Measurements from ENCODE around the gene SIK2. TPM values are rescaled to one million over a fixed set of nuclear protein-coding genes. Genes with fewer than 3 reads are reported as not detected.

SIK2 gene
- total and polyA plus RNA-seq, 2 donors (not counting 1 experiment from before 2014, with no cell fraction given): 4.9 to 21.8 TPM

DNA sequence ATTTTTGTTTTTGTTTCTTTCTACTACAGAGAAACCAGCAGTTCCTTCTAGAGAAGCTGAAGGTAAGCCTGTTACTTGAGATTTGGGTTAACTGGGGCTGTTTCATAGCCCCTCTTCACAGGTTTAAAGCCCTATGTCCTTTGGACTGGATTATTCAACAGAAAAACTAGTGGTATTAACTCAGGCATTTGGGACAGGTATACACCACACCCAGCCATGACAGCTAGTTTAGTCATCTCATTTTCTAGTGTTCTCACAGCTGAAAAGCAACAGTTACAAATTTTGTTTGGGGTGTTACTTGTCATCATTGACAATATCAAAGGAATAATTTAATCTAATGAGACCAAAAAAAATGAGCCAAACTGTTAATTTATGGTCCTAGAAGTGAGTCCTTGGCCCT, 47.7 kb upstream of the SIK2 start:
- Mint-ChIP-seq H3K4me1 (no peaks in the 10 kb centered on the region), H3K4me3 (no peak overlapping the region), H3K27ac (no peak overlapping the region), H3K9me3 (ENCODE audit: insufficient read depth) (peaks cover 7% of the 10 kb centered on the region), H3K27me3 (peaks cover 18% of the 10 kb centered on the region)
- ChIA-PET POLR2A (no interaction called here), CTCF (interaction anchor here (1.4 kb wide), 1 partner anchor 223 kb away, joined by 5 read pairs; no protein-coding TSS in a partner anchor)
- H3K9ac ChIP-seq (ENCODE audit: low read length): no peak overlapping the region
- intact Hi-C loops (cut with micrococcal nuclease): no loop called here
- H3K79me2 ChIP-seq (ENCODE audit: control insufficient read depth, insufficient read depth, low read length): no peaks in the 10 kb centered on the region
- H3K36me3 ChIP-seq (replicated peaks in 1 of 2; ENCODE audit: control extremely low read depth in 1 of 2, control insufficient read depth in 1 of 2, extremely low read depth in 1 of 2, insufficient read depth in 2 of 2, low read length in 1 of 2): no peaks in the 10 kb centered on the region
- DNase-seq (no peak), ATAC-seq (ENCODE audit: low read depth) (no peak)
- peaks cover 0 to 12% (median 7%) of the 10 kb centered on the region in 3 donors for H3K9me3 ChIP-seq (ENCODE audit: control extremely low read depth in 1 of 3, control insufficient read depth in 2 of 3, insufficient read depth in 1 of 3, low read length in 2 of 3)
- TF ChIP-seq, protein P1, sequence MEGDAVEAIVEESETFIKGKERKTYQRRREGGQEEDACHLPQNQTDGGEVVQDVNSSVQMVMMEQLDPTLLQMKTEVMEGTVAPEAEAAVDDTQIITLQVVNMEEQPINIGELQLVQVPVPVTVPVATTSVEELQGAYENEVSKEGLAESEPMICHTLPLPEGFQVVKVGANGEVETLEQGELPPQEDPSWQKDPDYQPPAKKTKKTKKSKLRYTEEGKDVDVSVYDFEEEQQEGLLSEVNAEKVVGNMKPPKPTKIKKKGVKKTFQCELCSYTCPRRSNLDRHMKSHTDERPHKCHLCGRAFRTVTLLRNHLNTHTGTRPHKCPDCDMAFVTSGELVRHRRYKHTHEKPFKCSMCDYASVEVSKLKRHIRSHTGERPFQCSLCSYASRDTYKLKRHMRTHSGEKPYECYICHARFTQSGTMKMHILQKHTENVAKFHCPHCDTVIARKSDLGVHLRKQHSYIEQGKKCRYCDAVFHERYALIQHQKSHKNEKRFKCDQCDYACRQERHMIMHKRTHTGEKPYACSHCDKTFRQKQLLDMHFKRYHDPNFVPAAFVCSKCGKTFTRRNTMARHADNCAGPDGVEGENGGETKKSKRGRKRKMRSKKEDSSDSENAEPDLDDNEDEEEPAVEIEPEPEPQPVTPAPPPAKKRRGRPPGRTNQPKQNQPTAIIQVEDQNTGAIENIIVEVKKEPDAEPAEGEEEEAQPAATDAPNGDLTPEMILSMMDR (IDR thresholded peaks at IDR 0.05): no peak
- TF ChIP-seq EZH2 (IDR thresholded peaks at IDR 0.05; ENCODE audit: borderline replicate concordance, insufficient read depth, low read depth, low read length, poor library complexity, severe bottlenecking): no peak
- no peak overlapping the region for H3K4me3 ChIP-seq (ENCODE audit: control extremely low read depth in 1 of 5, extremely low read depth in 1 of 5, insufficient read depth in 1 of 5, low read depth in 2 of 5, low read length in 4 of 5)
- no peak overlapping the region for H2AFZ ChIP-seq (ENCODE audit: insufficient read depth, low read depth, low read length, poor library complexity, severe bottlenecking)
- H3K4me2 ChIP-seq (replicated peaks; ENCODE audit: low read depth, low read length, poor library complexity, severe bottlenecking): no peak overlapping the region
- no peaks in the 10 kb centered on the region for H3K4me1 ChIP-seq (ENCODE audit: control insufficient read depth in 2 of 2, insufficient read depth in 2 of 2, low read length in 2 of 2)
- H3K27ac ChIP-seq (ENCODE audit: low read length in 2 of 2): no peak overlapping the region
- H3K27me3 ChIP-seq (replicated peaks in 1 of 4; ENCODE audit: control extremely low read depth in 1 of 4, control insufficient read depth in 3 of 4, insufficient read depth in 4 of 4, low read length in 3 of 4): peaks cover 0 to 2% (median 0%) of the 10 kb centered on the region in 4 experiments
- no peaks in the 10 kb centered on the region for H4K20me1 ChIP-seq (ENCODE audit: control insufficient read depth, insufficient read depth, low read length, poor library complexity, severe bottlenecking)

DNA sequence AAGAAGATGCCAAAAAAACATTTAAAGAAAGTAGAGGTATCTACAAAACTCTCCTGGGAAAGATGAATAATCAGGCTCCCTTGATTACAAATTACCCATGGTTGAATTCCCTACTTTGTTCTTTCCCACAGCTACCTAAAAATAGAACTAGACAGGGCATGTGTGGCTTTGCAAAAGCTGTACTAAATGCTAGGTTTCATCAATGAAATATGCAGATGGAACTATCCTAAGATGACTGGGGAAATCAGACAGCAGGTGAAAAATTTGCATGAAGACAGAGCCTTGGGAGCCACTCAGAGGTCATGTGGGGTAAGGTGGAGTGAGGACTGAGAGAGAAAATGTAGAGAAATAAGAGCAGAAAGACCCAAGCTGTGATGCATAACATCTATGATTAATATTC, 47.0 kb upstream of the SIK2 start:
- peaks cover 0 to 2% (median 0%) of the 10 kb centered on the region in 4 experiments for H3K27me3 ChIP-seq (replicated peaks in 1 of 4; ENCODE audit: control extremely low read depth in 1 of 4, control insufficient read depth in 3 of 4, insufficient read depth in 4 of 4, low read length in 3 of 4)
- CTCF ChIA-PET: no interaction called here
- no peaks in the 10 kb centered on the region for H3K4me1 ChIP-seq (ENCODE audit: control insufficient read depth in 2 of 2, insufficient read depth in 2 of 2, low read length in 2 of 2)
- Mint-ChIP-seq H3K27me3 (peaks cover 22% of the 10 kb centered on the region), H3K9me3 (ENCODE audit: insufficient read depth) (peaks cover 7% of the 10 kb centered on the region), H3K27ac (no peak overlapping the region), H3K4me3 (no peak overlapping the region), H3K4me1 (no peaks in the 10 kb centered on the region)
- ATAC-seq (ENCODE audit: low read depth) (no peak), DNase-seq (no peak)
- no peak overlapping the region for H3K4me3 ChIP-seq (ENCODE audit: control extremely low read depth in 1 of 5, extremely low read depth in 1 of 5, insufficient read depth in 1 of 5, low read depth in 2 of 5, low read length in 4 of 5)
- no peaks in the 10 kb centered on the region for H3K36me3 ChIP-seq (replicated peaks in 1 of 2; ENCODE audit: control extremely low read depth in 1 of 2, control insufficient read depth in 1 of 2, extremely low read depth in 1 of 2, insufficient read depth in 2 of 2, low read length in 1 of 2)
- no peak overlapping the region for H2AFZ ChIP-seq (ENCODE audit: insufficient read depth, low read depth, low read length, poor library complexity, severe bottlenecking)
- H3K4me2 ChIP-seq (replicated peaks; ENCODE audit: low read depth, low read length, poor library complexity, severe bottlenecking): no peak overlapping the region
- no peak overlapping the region for H3K27ac ChIP-seq (ENCODE audit: low read length in 2 of 2)
- H3K9me3 ChIP-seq (ENCODE audit: control extremely low read depth in 1 of 3, control insufficient read depth in 2 of 3, insufficient read depth in 1 of 3, low read length in 2 of 3): peaks cover 0 to 12% (median 7%) of the 10 kb centered on the region in 3 donors
- H3K79me2 ChIP-seq (ENCODE audit: control insufficient read depth, insufficient read depth, low read length): no peaks in the 10 kb centered on the region
- no peak overlapping the region for H3K9ac ChIP-seq (ENCODE audit: low read length)
- intact Hi-C loops (cut with micrococcal nuclease): no loop called here
- no peaks in the 10 kb centered on the region for H4K20me1 ChIP-seq (ENCODE audit: control insufficient read depth, insufficient read depth, low read length, poor library complexity, severe bottlenecking)
- POLR2A ChIA-PET: no interaction called here
- TF ChIP-seq EZH2 (IDR thresholded peaks at IDR 0.05; ENCODE audit: borderline replicate concordance, insufficient read depth, low read depth, low read length, poor library complexity, severe bottlenecking): no peak
- TF ChIP-seq, protein P1 (IDR thresholded peaks at IDR 0.05): no peak
